ENCODE results near the gene TCOF1. TPM values are rescaled to one million over a fixed set of nuclear protein-coding genes. Genes with fewer than 3 reads are reported as not detected.

Gene TCOF1
- total RNA-seq, 1 donor from 2014 or later, result 47.5 TPM

DNA sequence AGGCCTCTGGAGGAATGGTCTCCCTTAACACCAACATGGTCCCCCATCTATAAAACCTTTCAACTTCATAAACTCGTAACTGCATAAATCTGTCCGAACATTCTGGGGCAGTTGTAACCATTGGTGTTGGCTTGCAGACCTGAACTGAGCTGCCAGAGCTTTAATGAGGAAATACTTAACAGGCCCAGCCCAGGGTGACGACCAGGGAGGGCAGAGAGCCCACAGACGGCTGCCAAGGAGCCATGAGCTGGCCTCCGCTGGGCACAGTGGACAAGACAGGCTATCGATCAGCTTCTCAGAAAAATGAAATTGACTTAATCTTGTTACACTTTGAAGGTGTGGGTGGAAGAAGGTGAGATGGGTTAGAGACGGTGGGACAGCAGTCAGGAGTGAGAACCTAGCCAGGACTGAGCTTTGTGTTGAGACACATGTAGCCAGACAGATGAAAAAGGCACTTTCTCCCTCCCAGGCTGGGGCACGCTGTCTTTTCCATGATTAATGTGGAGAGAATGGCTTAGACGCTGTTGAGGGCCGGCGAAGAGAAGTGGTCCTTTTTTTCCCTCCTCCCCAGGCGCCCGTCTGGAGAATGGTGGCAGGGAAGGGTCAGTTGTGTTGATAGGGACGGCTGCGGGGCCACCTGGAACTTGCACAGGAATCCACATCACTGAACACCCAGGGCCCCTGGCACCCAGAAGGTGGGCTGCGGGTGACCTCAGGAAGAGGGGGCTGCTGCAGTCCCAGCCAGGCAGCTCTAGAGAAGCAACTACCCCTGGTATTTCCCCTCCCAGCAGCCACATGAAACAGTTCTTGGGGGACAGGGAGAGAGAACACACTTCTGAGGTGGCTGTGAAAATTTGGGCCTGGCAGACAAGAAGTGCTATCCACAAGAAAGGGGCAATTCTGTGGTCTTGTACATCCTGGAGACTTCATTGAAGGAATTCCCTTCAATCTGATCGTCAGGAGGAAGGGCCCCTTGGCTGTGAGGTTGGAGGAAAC lies 27.3 kb upstream of the TCOF1 start:
- no peaks in the 10 kb centered on the region for H3K79me2 ChIP-seq (ENCODE audit: insufficient read depth, low read length)
- H2AFZ ChIP-seq (ENCODE audit: low read depth, low read length), result no peak overlapping the region
- no peak overlapping the region for H3K27ac ChIP-seq (ENCODE audit: low read depth, low read length)
- H3K27me3 Mint-ChIP-seq (ENCODE audit: low read depth, unreplicated experiment), result peaks cover 13% of the 10 kb centered on the region
- H3K4me1 Mint-ChIP-seq (ENCODE audit: low read depth, unreplicated experiment), result peaks cover 10% of the 10 kb centered on the region
- no peaks in the 10 kb centered on the region for H3K9me3 Mint-ChIP-seq (ENCODE audit: unreplicated experiment)
- no peaks in the 10 kb centered on the region for H3K27me3 ChIP-seq (ENCODE audit: insufficient read depth, low read length)
- no peak overlapping the region for H3K4me3 ChIP-seq (ENCODE audit: insufficient read depth, low read depth, low read length)
- TF ChIP-seq, protein P1, sequence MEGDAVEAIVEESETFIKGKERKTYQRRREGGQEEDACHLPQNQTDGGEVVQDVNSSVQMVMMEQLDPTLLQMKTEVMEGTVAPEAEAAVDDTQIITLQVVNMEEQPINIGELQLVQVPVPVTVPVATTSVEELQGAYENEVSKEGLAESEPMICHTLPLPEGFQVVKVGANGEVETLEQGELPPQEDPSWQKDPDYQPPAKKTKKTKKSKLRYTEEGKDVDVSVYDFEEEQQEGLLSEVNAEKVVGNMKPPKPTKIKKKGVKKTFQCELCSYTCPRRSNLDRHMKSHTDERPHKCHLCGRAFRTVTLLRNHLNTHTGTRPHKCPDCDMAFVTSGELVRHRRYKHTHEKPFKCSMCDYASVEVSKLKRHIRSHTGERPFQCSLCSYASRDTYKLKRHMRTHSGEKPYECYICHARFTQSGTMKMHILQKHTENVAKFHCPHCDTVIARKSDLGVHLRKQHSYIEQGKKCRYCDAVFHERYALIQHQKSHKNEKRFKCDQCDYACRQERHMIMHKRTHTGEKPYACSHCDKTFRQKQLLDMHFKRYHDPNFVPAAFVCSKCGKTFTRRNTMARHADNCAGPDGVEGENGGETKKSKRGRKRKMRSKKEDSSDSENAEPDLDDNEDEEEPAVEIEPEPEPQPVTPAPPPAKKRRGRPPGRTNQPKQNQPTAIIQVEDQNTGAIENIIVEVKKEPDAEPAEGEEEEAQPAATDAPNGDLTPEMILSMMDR (IDR thresholded peaks at IDR 0.05; ENCODE audit: insufficient read depth, low read depth, low read length), result no peak
- no peak for TF ChIP-seq EZH2 (IDR thresholded peaks at IDR 0.05; ENCODE audit: insufficient read depth, low read length)
- no peak for DNase-seq (ENCODE audit: low read depth)
- no peaks in the 10 kb centered on the region for H3K4me1 ChIP-seq (ENCODE audit: insufficient read depth, low read length)
- no peaks in the 10 kb centered on the region for H3K9me3 ChIP-seq (ENCODE audit: insufficient read depth, low read depth, low read length)
- H3K4me2 ChIP-seq (ENCODE audit: low read length), result no peak overlapping the region
- H3K27ac Mint-ChIP-seq (ENCODE audit: unreplicated experiment), result no peak overlapping the region
- no peaks in the 10 kb centered on the region for H3K36me3 ChIP-seq (ENCODE audit: insufficient read depth, low read length)
- no peak overlapping the region for H3K9ac ChIP-seq (ENCODE audit: low read length)
- H3K4me3 Mint-ChIP-seq (ENCODE audit: unreplicated experiment), result no peak overlapping the region
- no peaks in the 10 kb centered on the region for H4K20me1 ChIP-seq (ENCODE audit: insufficient read depth, low read length)
- H3K36me3 Mint-ChIP-seq (ENCODE audit: low read depth, unreplicated experiment), result no peaks in the 10 kb centered on the region
- FAIRE-seq, result no peak

GRCh38 chr5:150333400-150333799 lies 24.1 kb upstream of the TCOF1 start:
- H3K4me1 ChIP-seq (ENCODE audit: insufficient read depth, low read length), result no peaks in the 10 kb centered on the region
- Mint-ChIP-seq H3K27me3 (ENCODE audit: low read depth, unreplicated experiment) (peaks cover 11% of the 10 kb centered on the region), H3K4me1 (ENCODE audit: low read depth, unreplicated experiment) (peaks cover 7% of the 10 kb centered on the region), H3K36me3 (ENCODE audit: low read depth, unreplicated experiment) (no peaks in the 10 kb centered on the region), H3K9me3 (ENCODE audit: unreplicated experiment) (no peaks in the 10 kb centered on the region), H3K4me3 (ENCODE audit: unreplicated experiment) (no peak overlapping the region), H3K27ac (ENCODE audit: unreplicated experiment) (no peak overlapping the region)
- H3K4me3 ChIP-seq (ENCODE audit: insufficient read depth, low read depth, low read length), result no peak overlapping the region
- H3K4me2 ChIP-seq (ENCODE audit: low read length), result no peak overlapping the region
- no peaks in the 10 kb centered on the region for H3K36me3 ChIP-seq (ENCODE audit: insufficient read depth, low read length)
- no peak overlapping the region for H3K27ac ChIP-seq (ENCODE audit: low read depth, low read length)
- H4K20me1 ChIP-seq (ENCODE audit: insufficient read depth, low read length), result no peaks in the 10 kb centered on the region
- no peak for FAIRE-seq
- no peak overlapping the region for H3K9ac ChIP-seq (ENCODE audit: low read length)
- no peaks in the 10 kb centered on the region for H3K9me3 ChIP-seq (ENCODE audit: insufficient read depth, low read depth, low read length)
- TF ChIP-seq, protein P1 (IDR thresholded peaks at IDR 0.05; ENCODE audit: insufficient read depth, low read depth, low read length), result no peak
- DNase-seq (ENCODE audit: low read depth), result no peak
- H3K79me2 ChIP-seq (ENCODE audit: insufficient read depth, low read length), result no peaks in the 10 kb centered on the region
- no peaks in the 10 kb centered on the region for H3K27me3 ChIP-seq (ENCODE audit: insufficient read depth, low read length)
- H2AFZ ChIP-seq (ENCODE audit: low read depth, low read length), result no peak overlapping the region

DNA sequence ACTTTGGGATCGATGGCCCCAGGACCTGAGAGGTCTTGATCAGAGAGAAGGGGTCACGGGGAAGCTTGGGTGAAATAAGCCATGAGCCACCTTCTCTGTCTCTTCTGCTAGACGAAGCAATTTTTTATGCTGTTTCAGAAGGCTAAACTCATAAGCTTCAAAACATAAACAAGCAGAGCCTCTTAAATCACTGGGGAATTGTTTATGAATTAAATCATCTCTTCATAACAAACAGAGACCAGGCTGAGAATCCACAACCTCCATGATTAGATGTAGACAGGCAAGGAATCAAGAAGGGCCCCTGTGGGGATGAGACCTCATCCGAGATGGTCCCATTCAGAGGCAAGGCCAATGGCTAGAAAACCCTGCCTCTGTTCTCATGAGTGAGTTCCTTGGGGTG lies 21.7 kb upstream of the TCOF1 start:
- Mint-ChIP-seq H3K36me3 (ENCODE audit: low read depth, unreplicated experiment) (no peaks in the 10 kb centered on the region), H3K9me3 (ENCODE audit: unreplicated experiment) (no peaks in the 10 kb centered on the region), H3K4me1 (ENCODE audit: low read depth, unreplicated experiment) (peaks cover 11% of the 10 kb centered on the region), H3K27me3 (ENCODE audit: low read depth, unreplicated experiment) (peaks cover 6% of the 10 kb centered on the region), H3K27ac (ENCODE audit: unreplicated experiment) (no peak overlapping the region), H3K4me3 (ENCODE audit: unreplicated experiment) (no peak overlapping the region)
- no peak overlapping the region for H3K4me3 ChIP-seq (ENCODE audit: insufficient read depth, low read depth, low read length)
- TF ChIP-seq EZH2 (IDR thresholded peaks at IDR 0.05; ENCODE audit: insufficient read depth, low read length), result no peak
- TF ChIP-seq, protein P1 (IDR thresholded peaks at IDR 0.05; ENCODE audit: insufficient read depth, low read depth, low read length), result no peak
- H3K27ac ChIP-seq (ENCODE audit: low read depth, low read length), result no peak overlapping the region
- no peaks in the 10 kb centered on the region for H3K4me1 ChIP-seq (ENCODE audit: insufficient read depth, low read length)
- no peak overlapping the region for H3K4me2 ChIP-seq (ENCODE audit: low read length)
- no peaks in the 10 kb centered on the region for H3K9me3 ChIP-seq (ENCODE audit: insufficient read depth, low read depth, low read length)
- H3K9ac ChIP-seq (ENCODE audit: low read length), result no peak overlapping the region
- no peaks in the 10 kb centered on the region for H3K27me3 ChIP-seq (ENCODE audit: insufficient read depth, low read length)
- DNase-seq (ENCODE audit: low read depth), result no peak
- H3K36me3 ChIP-seq (ENCODE audit: insufficient read depth, low read length), result no peaks in the 10 kb centered on the region
- no peaks in the 10 kb centered on the region for H3K79me2 ChIP-seq (ENCODE audit: insufficient read depth, low read length)
- no peaks in the 10 kb centered on the region for H4K20me1 ChIP-seq (ENCODE audit: insufficient read depth, low read length)
- H2AFZ ChIP-seq (ENCODE audit: low read depth, low read length), result no peak overlapping the region
- FAIRE-seq, result no peak
